OCI-LY1 (cell line): ENCODE results near the gene CFAP53.

Source experiments
- H2AFZ ChIP-seq: fragments of 200-600 bp; sonication (generic), shearing (Covaris generic); 2 replicates; pipeline ENCODE4 v1.6.0; 2014; ENCODE audit warnings: antibody characterized with exemption, mild to moderate bottlenecking, low read length
- H3F3A ChIP-seq: fragments of 200-600 bp; sonication (generic), shearing (Covaris generic); 2 replicates; pipeline ENCODE4 v1.6.0; 2014; ENCODE audit warnings: mild to moderate bottlenecking, antibody characterized with exemption, low read length, moderate library complexity; ENCODE audit not compliant: insufficient read depth
- H3K27ac ChIP-seq: fragments of 200-600 bp; sonication (generic); 2 replicates; pipeline ENCODE4 v1.5.1; 2014; ENCODE audit warnings: low read length, mixed run types, mild to moderate bottlenecking, low read depth; ENCODE audit not compliant: poor library complexity, severe bottlenecking
- H3K27me3 ChIP-seq: fragments of 200-600 bp; sonication (generic); 2 replicates; pipeline ENCODE4 v1.6.0; 2014; ENCODE audit warnings: antibody characterized with exemption, mild to moderate bottlenecking, low read length, moderate library complexity; ENCODE audit not compliant: insufficient read depth
- H3K36me3 ChIP-seq: fragments of 200-600 bp; sonication (generic); 2 replicates; pipeline ENCODE4 v1.6.1; 2014; ENCODE audit warnings: mild to moderate bottlenecking, antibody characterized with exemption, low read length, moderate library complexity, mixed read lengths; ENCODE audit not compliant: insufficient read depth
- H3K4me1 ChIP-seq: fragments of 200-600 bp; sonication (generic); 2 replicates; pipeline ENCODE4 v1.5.1; 2014; ENCODE audit warnings: mild to moderate bottlenecking, low read length, moderate library complexity; ENCODE audit not compliant: insufficient read depth, severe bottlenecking
- H3K4me2 ChIP-seq: fragments of 200-600 bp; sonication (generic), shearing (Covaris generic); 2 replicates; pipeline ENCODE4 v1.6.1; 2014; ENCODE audit warnings: low read length
- H3K4me3 ChIP-seq: fragments of 200-600 bp; sonication (generic); 2 replicates; pipeline ENCODE4 v1.5.1; 2014; ENCODE audit warnings: low read length, low read depth, mild to moderate bottlenecking, mixed read lengths; ENCODE audit not compliant: poor library complexity, severe bottlenecking
- H3K79me2 ChIP-seq: fragments of 200-600 bp; shearing (Covaris generic); 2 replicates; pipeline ENCODE4 v1.6.1; 2016; ENCODE audit warnings: mixed run types, low read length, mixed read lengths; ENCODE audit not compliant: insufficient read depth
- H3K9ac ChIP-seq: fragments of 200-600 bp; sonication (generic), shearing (Covaris generic); 2 replicates; pipeline ENCODE4 v1.6.1; 2014; ENCODE audit warnings: mild to moderate bottlenecking, low read length, mixed read lengths
- H3K9me2 ChIP-seq: fragments of 200-600 bp; sonication (generic), shearing (Covaris generic); 2 replicates; pipeline ENCODE4 v1.6.1; 2014; ENCODE audit warnings: low read depth, mild to moderate bottlenecking, low read length, mixed read lengths
- H3K9me3 ChIP-seq: fragments of 200-600 bp; shearing (Covaris generic); 2 replicates; pipeline ENCODE4 v1.6.1; 2014; ENCODE audit warnings: low read length, mixed read lengths
- H4K20me1 ChIP-seq: fragments of 200-600 bp; sonication (generic), shearing (Covaris generic); 2 replicates; pipeline ENCODE4 v1.6.0; 2016; ENCODE audit warnings: mild to moderate bottlenecking, low read length; ENCODE audit not compliant: insufficient read depth
- EZH2 ChIP-seq: fragments of 200-600 bp; sonication (generic), shearing (Covaris generic); IDR thresholded peaks from 2 replicates; pipeline ENCODE4 v1.8.0; 2017; ENCODE audit warnings: borderline replicate concordance, mixed run types, mild to moderate bottlenecking, antibody characterized with exemption, low read length, moderate library complexity, mixed read lengths
- TF ChIP-seq, protein P1 (sequence below): fragments of 200-600 bp; sonication (generic), shearing (Covaris generic); IDR thresholded peaks from 2 replicates; pipeline ENCODE4 v1.5.1; 2017; ENCODE audit warnings: mild to moderate bottlenecking, antibody characterized with exemption, low read length, moderate library complexity, mixed read lengths

The CFAP53 gene

DNA sequence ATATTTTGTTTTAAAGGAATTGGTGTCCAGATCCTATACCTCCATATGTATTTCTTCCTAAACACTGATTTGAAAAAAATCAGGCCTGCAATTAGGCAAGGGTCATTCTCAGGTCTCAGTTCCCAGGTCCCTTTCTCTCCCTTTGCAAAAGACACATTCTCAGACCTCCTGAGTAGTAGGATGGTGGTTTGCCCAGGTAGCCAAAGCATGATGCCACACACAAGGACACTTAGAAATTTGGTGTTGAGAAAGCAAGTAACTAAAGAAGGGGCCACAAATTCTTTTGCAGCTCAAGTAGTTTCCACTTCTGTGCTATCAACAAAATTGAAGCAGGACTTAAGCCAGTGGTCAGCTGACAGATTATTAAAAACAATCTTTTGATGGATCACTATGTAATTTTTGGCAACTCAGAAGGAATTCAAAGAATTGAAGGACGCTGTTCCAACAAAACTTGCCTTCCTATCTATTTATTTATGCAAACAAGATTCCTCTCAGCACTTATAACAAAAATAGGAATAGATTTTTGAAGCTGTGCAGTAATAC, 64.7 kb downstream of the CFAP53 start:
- Histone ChIP-seq H3K9me3 (no peaks in the 10 kb centered on the region), H3K4me1 (no peaks in the 10 kb centered on the region), H3K9me2 (no peaks in the 10 kb centered on the region), H3K9ac (no peak overlapping the region), H3K79me2 (no peaks in the 10 kb centered on the region), H3K27ac (no peak overlapping the region), H3K36me3 (no peaks in the 10 kb centered on the region), H3F3A (no peaks in the 10 kb centered on the region), H3K4me2 (no peak overlapping the region), H3K4me3 (no peak overlapping the region), H4K20me1 (no peaks in the 10 kb centered on the region), H2AFZ (no peak overlapping the region), H3K27me3 (no peaks in the 10 kb centered on the region)
- TF ChIP-seq, protein P1, sequence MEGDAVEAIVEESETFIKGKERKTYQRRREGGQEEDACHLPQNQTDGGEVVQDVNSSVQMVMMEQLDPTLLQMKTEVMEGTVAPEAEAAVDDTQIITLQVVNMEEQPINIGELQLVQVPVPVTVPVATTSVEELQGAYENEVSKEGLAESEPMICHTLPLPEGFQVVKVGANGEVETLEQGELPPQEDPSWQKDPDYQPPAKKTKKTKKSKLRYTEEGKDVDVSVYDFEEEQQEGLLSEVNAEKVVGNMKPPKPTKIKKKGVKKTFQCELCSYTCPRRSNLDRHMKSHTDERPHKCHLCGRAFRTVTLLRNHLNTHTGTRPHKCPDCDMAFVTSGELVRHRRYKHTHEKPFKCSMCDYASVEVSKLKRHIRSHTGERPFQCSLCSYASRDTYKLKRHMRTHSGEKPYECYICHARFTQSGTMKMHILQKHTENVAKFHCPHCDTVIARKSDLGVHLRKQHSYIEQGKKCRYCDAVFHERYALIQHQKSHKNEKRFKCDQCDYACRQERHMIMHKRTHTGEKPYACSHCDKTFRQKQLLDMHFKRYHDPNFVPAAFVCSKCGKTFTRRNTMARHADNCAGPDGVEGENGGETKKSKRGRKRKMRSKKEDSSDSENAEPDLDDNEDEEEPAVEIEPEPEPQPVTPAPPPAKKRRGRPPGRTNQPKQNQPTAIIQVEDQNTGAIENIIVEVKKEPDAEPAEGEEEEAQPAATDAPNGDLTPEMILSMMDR, result no peak
- TF ChIP-seq EZH2, result no peak

DNA sequence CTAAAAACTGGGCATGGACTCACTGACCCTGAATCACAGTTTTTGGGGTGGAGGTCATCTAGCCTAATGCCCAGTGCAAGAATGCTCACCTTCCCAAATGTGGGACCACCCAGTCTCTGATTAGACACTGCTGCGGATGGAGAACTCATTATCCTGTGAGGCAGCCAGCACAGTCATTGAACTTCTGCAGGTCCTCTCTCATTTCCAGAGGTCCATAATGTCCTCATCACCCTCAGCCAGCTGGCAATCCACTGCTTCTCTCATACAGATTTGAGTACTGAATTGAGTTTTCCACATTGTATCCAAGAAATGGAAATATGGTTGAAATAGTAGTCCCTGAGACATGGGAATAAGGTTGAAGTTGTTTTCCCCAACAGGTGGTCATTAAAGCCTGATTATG, 66.4 kb downstream of the CFAP53 start:
- TF ChIP-seq, protein P1, result no peak
- no peak for TF ChIP-seq EZH2
- Histone ChIP-seq H3K79me2 (no peaks in the 10 kb centered on the region), H2AFZ (no peak overlapping the region), H3K9ac (no peak overlapping the region), H3K27me3 (no peaks in the 10 kb centered on the region), H3K36me3 (no peaks in the 10 kb centered on the region), H3K4me1 (no peaks in the 10 kb centered on the region), H3K9me3 (no peaks in the 10 kb centered on the region), H3K9me2 (no peaks in the 10 kb centered on the region), H3K4me3 (no peak overlapping the region), H3F3A (no peaks in the 10 kb centered on the region), H4K20me1 (no peaks in the 10 kb centered on the region), H3K27ac (no peak overlapping the region), H3K4me2 (no peak overlapping the region)

DNA sequence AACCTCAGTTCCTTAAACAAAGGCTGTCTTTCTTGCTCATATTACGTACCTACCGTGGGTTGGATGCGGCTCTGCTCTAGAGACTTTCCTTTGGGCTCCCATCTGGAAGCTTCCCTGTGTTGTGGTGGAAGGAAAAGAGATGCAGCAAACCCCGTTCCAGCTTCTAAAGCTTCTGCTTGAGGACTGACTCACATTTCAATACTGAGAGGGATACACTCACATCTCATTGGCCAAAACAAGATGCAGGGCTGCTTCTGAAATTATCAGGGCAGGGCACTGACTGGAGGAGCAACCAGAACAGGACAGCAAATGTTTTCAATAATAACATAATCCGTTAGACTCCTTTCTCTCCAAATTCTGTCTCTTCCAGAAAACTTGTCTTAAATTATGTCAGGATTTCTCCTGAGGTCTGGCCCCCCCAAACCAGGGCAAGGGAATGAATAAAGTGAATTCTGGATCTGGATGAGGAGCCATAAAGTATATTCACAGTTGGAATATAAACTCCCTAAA, 66.9 kb downstream of the CFAP53 start:
- no peak overlapping the region for H3K4me2 ChIP-seq
- H3K27ac ChIP-seq, result no peak overlapping the region
- H3K9ac ChIP-seq, result no peak overlapping the region
- no peaks in the 10 kb centered on the region for H3K36me3 ChIP-seq
- H3K9me3 ChIP-seq, result no peaks in the 10 kb centered on the region
- H3K4me1 ChIP-seq, result no peaks in the 10 kb centered on the region
- no peaks in the 10 kb centered on the region for H3K79me2 ChIP-seq
- H3F3A ChIP-seq, result no peaks in the 10 kb centered on the region
- H4K20me1 ChIP-seq, result no peaks in the 10 kb centered on the region
- H3K4me3 ChIP-seq, result no peak overlapping the region
- TF ChIP-seq, protein P1, result no peak
- no peak for TF ChIP-seq EZH2
- no peak overlapping the region for H2AFZ ChIP-seq
- no peaks in the 10 kb centered on the region for H3K9me2 ChIP-seq
- H3K27me3 ChIP-seq, result no peaks in the 10 kb centered on the region
